Measurements from ENCODE around the gene MBD5.

- TF ChIP-seq CTCF (conservative IDR thresholded peaks at IDR 0.05; ENCODE audit: low read depth, low read length), result no peak
- TF ChIP-seq SMC3 (IDR thresholded peaks at IDR 0.05; ENCODE audit: low read depth, low read length), result no peak
- no peak for TF ChIP-seq POLR2A (IDR thresholded peaks at IDR 0.05; ENCODE audit: low read depth, low read length)
- no peak for TF ChIP-seq RFX5 (IDR thresholded peaks at IDR 0.05; ENCODE audit: low read depth, low read length)
- no peak for TF ChIP-seq RAD21 (IDR thresholded peaks at IDR 0.05; ENCODE audit: low read length)
- TF ChIP-seq FOS (IDR thresholded peaks at IDR 0.05; ENCODE audit: low read depth, low read length), result no peak
- TF ChIP-seq MAZ (IDR thresholded peaks at IDR 0.05; ENCODE audit: borderline replicate concordance, low read depth, low read length), result no peak
- peak; percentile 86 for TF ChIP-seq MAFK (IDR thresholded peaks at IDR 0.05; ENCODE audit: low read depth, low read length)
- no peak for TF ChIP-seq ELK1 (IDR thresholded peaks at IDR 0.05; ENCODE audit: borderline replicate concordance, low read depth, low read length)
- TF ChIP-seq, protein P1, sequence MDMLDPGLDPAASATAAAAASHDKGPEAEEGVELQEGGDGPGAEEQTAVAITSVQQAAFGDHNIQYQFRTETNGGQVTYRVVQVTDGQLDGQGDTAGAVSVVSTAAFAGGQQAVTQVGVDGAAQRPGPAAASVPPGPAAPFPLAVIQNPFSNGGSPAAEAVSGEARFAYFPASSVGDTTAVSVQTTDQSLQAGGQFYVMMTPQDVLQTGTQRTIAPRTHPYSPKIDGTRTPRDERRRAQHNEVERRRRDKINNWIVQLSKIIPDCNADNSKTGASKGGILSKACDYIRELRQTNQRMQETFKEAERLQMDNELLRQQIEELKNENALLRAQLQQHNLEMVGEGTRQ (IDR thresholded peaks at IDR 0.05; ENCODE audit: low read depth, low read length), result no peak
Observed at GRCh38 chr2:148511883-148512282, 491.0 kb downstream of the MBD5 start.

Data from IMR-90 (cell line).